GM13977 (cell line): ENCODE measurements around the gene HERC2.

Source experiments
- DNase-seq: peaks from one replicate; pipeline ENCODE4 v3.0.0; 2012; ENCODE audit warnings: low spot score
- CTCF ChIP-seq: IDR thresholded peaks from 2 replicates; pipeline ENCODE4 v1.5.1; 2012; ENCODE audit warnings: mild to moderate bottlenecking, control low read depth; ENCODE audit not compliant: insufficient read depth; ENCODE audit errors: extremely low read depth, missing control alignments
- in situ Hi-C: fragments of 300-500 bp; cut with MboI; formaldehyde crosslinking; loops from one replicate; pipeline ENCODE4 v1.12.0; 2022; ENCODE audit warnings: low sequenced_read_pairs, low pct_unique_long_range_greater_than_20kb, mixed read lengths, inconsistent platforms; ENCODE audit not compliant: unreplicated experiment

The HERC2 gene

GRCh38 chr15:28114721-28115622 lies 207.0 kb downstream of the HERC2 start:
- in situ Hi-C loops, result no loop called here
- peak; percentile 20 for DNase-seq
- no peak for TF ChIP-seq CTCF

DNA sequence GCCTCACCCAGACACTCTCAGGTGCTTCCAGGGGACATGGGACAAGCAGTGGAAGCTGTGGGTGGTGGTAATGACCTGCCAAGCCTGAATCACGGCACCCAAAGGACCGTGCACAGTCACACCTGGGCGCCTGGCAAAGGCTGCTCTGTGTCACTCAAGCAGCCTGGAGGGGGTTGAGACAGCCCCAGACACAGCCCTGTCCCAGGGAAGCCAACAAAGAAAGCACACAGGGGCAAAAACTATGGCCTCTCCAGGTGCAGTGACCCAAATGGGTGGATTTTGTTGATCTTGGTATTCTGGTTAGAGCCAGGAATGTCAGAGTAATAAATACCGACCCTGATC lies 207.9 kb downstream of the HERC2 start:
- DNase-seq, result peak; percentile 21
- in situ Hi-C loops, result no loop called here
- no peak for TF ChIP-seq CTCF

DNA sequence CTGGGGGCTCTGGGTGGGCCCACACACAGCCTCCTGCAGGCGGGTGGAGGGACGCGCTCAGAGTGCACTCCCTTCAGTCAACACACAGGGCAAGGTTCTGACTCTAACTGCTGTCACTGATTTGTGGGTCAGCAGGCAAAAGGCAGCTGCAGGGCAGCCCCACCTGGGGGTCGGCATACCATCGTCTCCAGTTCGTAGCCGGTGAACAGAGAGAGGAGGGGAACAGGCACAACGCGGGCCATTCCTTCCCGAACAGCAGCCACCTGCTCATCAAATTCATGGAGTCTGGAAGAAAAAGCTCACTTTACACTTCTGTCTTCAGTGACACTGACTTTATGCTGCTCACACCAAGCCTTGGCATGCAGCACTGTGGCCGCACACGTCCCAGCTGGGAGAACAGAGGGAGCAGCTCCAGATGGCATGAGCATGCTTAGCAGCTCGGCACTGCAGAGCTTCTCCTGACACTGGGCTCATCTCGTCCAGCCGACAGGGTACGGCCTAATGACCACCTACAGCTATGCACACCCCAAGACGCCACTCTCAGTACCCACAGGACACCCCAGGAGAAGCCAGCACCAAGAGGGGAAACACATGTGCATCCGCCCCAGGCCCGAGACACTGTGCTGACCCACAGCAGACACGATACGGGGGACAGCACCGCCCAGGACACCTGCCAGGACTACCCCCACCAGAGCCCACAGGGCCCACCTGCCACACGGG lies 208.4 kb downstream of the HERC2 start:
- in situ Hi-C loops, result no loop called here
- DNase-seq, result no peak
- TF ChIP-seq CTCF, result no peak

DNA sequence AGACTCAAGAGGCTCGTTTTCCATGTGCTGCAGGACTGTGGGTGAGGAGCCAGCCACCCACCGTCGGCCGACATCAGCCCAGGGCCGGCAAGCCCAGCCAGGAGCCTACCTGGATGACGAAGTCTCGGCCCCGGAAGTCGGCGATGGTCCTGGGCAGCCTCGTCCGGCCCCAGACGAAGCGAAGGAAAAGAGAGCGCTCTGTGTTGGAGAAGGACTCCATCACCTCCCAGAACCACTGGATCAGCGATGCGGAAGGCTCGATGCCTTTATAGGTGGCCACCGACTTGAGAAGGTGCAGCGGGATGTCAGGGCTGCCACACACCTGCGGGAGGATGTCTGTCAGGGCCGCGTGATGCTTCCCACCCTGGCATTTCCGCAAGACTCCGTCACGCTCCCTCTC lies 209.0 kb downstream of the HERC2 start:
- in situ Hi-C loops, result no loop called here
- no peak for TF ChIP-seq CTCF
- no peak for DNase-seq

- in situ Hi-C loops, result no loop called here
- TF ChIP-seq CTCF, result no peak
- DNase-seq, result no peak
Measured at GRCh38 chr15:28112101-28112760, 209.7 kb downstream of the HERC2 start.

GRCh38 chr15:28111543-28111942 lies 210.4 kb downstream of the HERC2 start:
- DNase-seq, result no peak
- TF ChIP-seq CTCF, result no peak
- in situ Hi-C loops, result no loop called here
